Loucy (cell line): ENCODE measurements around the gene BUB1B.
"Not testable (repeated sequence)": the region's sequence is repeated elsewhere in the genome, so short reads cannot be mapped to it uniquely, and the experiment has no call there.

ENCODE experiments used
- H2AFZ ChIP-seq: fragments of 200-600 bp; sonication (generic); 2 replicates; pipeline ENCODE4 v1.6.0; 2016; ENCODE audit warnings: antibody characterized with exemption, mild to moderate bottlenecking, low read length, moderate library complexity
- H3F3A ChIP-seq: fragments of 200-600 bp; 2 replicates; pipeline ENCODE4 v1.6.0; 2016; ENCODE audit warnings: antibody characterized with exemption, low read depth, mild to moderate bottlenecking
- H3K27me3 ChIP-seq: fragments of 200-600 bp; sonication (generic); 2 replicates; pipeline ENCODE4 v1.6.1; 2014; ENCODE audit warnings: low read length, mild to moderate bottlenecking; ENCODE audit not compliant: insufficient read depth, poor library complexity, severe bottlenecking
- H3K36me3 ChIP-seq: fragments of 200-600 bp; sonication (generic); 2 replicates; pipeline ENCODE4 v1.6.1; 2016; ENCODE audit warnings: low read length; ENCODE audit not compliant: insufficient read depth
- H3K4me1 ChIP-seq: fragments of 200-600 bp; sonication (generic); 2 replicates; pipeline ENCODE4 v1.5.1; 2014; ENCODE audit warnings: low read length, mild to moderate bottlenecking; ENCODE audit not compliant: insufficient read depth, poor library complexity, severe bottlenecking
- H3K4me2 ChIP-seq: fragments of 200-600 bp; sonication (generic); 2 replicates; pipeline ENCODE4 v1.6.0; 2014; ENCODE audit warnings: antibody characterized with exemption, low read length, low read depth, mild to moderate bottlenecking; ENCODE audit not compliant: poor library complexity, severe bottlenecking
- H3K4me3 ChIP-seq: fragments of 200-600 bp; sonication (generic); 2 replicates; pipeline ENCODE4 v1.5.1; 2014; ENCODE audit warnings: low read length, mild to moderate bottlenecking, mixed read lengths; ENCODE audit not compliant: poor library complexity, severe bottlenecking
- H3K79me2 ChIP-seq: fragments of 200-600 bp; sonication (generic); 2 replicates; pipeline ENCODE4 v1.6.1; 2014; ENCODE audit warnings: low read length; ENCODE audit not compliant: insufficient read depth
- H3K9ac ChIP-seq: fragments of 200-600 bp; sonication (generic); 2 replicates; pipeline ENCODE4 v1.6.0; 2014; ENCODE audit warnings: mild to moderate bottlenecking, low read depth, low read length, moderate library complexity; ENCODE audit not compliant: poor library complexity, severe bottlenecking
- H3K9me2 ChIP-seq: fragments of 200-600 bp; sonication (generic); replicated peaks from 2 replicates; pipeline ENCODE4 v1.6.1; 2016; ENCODE audit warnings: low read depth, low read length, mixed read lengths
- H3K9me3 ChIP-seq: fragments of 200-600 bp; sonication (generic); 2 replicates; pipeline ENCODE4 v1.6.1; 2014; ENCODE audit warnings: mild to moderate bottlenecking, antibody characterized with exemption, low read length, low read depth; ENCODE audit not compliant: insufficient read depth
- H4K20me1 ChIP-seq: fragments of 200-600 bp; sonication (generic); 2 replicates; pipeline ENCODE4 v1.6.0; 2014; ENCODE audit warnings: antibody characterized with exemption, low read length, mild to moderate bottlenecking; ENCODE audit not compliant: insufficient read depth, poor library complexity, severe bottlenecking
- CTCF ChIP-seq: fragments of 200-600 bp; sonication (generic); conservative IDR thresholded peaks from 2 replicates; pipeline ENCODE4 v1.5.1; 2014; ENCODE audit warnings: mild to moderate bottlenecking, antibody characterized with exemption, low read length
- EZH2phosphoT487 ChIP-seq: fragments of 200-600 bp; IDR thresholded peaks from 2 replicates; pipeline ENCODE4 v1.6.1; 2018; ENCODE audit warnings: antibody characterized with exemption, mild to moderate bottlenecking, moderate library complexity, borderline replicate concordance

BUB1B gene

DNA sequence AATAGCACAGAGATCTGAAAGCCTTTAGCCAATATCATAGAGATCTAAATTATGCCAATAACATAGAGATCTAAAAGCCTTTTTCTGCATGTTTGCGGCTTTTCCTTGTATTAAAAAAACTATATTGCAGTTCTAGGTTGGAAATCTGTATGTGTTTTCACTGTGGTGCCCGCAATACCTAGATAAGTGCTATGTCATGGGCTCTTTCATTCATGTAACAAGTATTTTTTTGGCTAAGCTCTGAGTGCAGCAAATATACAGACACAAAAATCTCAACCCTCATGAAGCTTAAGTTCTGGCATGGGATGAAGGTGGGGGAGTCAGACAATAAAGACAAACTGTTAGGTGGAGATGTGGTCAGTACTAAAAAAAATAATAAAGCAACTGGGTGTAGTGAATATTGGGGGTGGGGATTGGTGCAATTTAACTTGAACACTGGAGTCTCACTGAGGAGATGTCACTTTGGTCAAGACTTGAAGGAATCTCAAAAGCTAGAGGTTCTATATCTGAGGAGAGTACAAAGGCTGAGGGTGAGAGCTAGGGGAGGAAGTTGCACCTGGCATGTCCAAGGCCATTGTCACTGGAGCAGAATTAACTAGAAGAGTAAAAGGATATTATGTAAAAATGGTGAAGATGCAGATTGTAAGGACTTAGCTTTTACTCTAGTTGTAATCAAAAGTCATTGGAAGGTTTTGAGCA lies 973 bp downstream of the BUB1B start:
- no peaks in the 10 kb centered on the region for H3K9me3 ChIP-seq
- peak overlapping the region; percentile 97 for H3K4me2 ChIP-seq
- peaks cover 21% of the 10 kb centered on the region for H3K36me3 ChIP-seq
- TF ChIP-seq CTCF (no peak), EZH2phosphoT487 (no peak)
- H2AFZ ChIP-seq, result no peak overlapping the region
- no peaks in the 10 kb centered on the region for H3K27me3 ChIP-seq
- H3K9me2 ChIP-seq, result no peaks in the 10 kb centered on the region
- H3K4me3 ChIP-seq, result peak overlapping the region; percentile 95
- H4K20me1 ChIP-seq, result peaks cover 31% of the 10 kb centered on the region
- H3K79me2 ChIP-seq, result peaks cover 60% of the 10 kb centered on the region
- H3K4me1 ChIP-seq, result peaks cover 39% of the 10 kb centered on the region
- H3F3A ChIP-seq, result no peaks in the 10 kb centered on the region
- peak overlapping the region; percentile 95 for H3K9ac ChIP-seq

DNA sequence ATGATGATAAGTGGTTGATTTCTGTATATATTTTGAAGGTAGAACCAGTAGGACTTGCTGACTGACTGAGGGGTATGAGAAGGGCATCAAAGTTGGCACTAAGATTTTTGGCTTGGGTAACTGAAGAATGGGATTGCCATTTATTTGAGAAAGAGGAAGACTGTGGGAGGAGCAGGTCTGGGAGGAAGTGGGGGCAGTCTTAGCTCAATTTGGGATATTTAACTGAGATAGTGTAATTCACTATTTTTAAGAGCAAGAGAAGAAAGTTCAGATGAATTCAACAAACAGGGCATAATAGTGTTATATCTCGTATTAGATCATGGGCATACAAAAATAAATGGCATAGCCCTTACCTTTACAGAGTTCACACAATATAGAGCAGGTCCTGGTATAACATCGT lies 1.7 kb downstream of the BUB1B start:
- Histone ChIP-seq H3K4me3 (peak overlapping the region; percentile 95), H3K4me2 (peak overlapping the region; percentile 97), H3K9me3 (no peaks in the 10 kb centered on the region), H3K27me3 (no peaks in the 10 kb centered on the region), H2AFZ (no peak overlapping the region), H3K79me2 (peaks cover 67% of the 10 kb centered on the region), H3K9me2 (no peaks in the 10 kb centered on the region), H3K9ac (peak overlapping the region; percentile 95), H3F3A (no peaks in the 10 kb centered on the region), H4K20me1 (peaks cover 36% of the 10 kb centered on the region), H3K36me3 (peaks cover 25% of the 10 kb centered on the region), H3K4me1 (peaks cover 43% of the 10 kb centered on the region)
- TF ChIP-seq CTCF (no peak), EZH2phosphoT487 (no peak)

GRCh38 chr15:40163657-40164416 lies 3.0 kb downstream of the BUB1B start:
- no peak overlapping the region for H2AFZ ChIP-seq
- no peaks in the 10 kb centered on the region for H3K27me3 ChIP-seq
- peaks cover 37% of the 10 kb centered on the region for H3K36me3 ChIP-seq
- H3K4me3 ChIP-seq, result peak overlapping the region; percentile 95
- peaks cover 52% of the 10 kb centered on the region for H3K4me1 ChIP-seq
- TF ChIP-seq EZH2phosphoT487, result no peak
- no peak for TF ChIP-seq CTCF
- H3K9ac ChIP-seq, result peak overlapping the region; percentile 95
- H3K4me2 ChIP-seq, result peak overlapping the region; percentile 97
- H3K9me3 ChIP-seq, result no peaks in the 10 kb centered on the region
- no peaks in the 10 kb centered on the region for H3F3A ChIP-seq
- H3K9me2 ChIP-seq, result no peaks in the 10 kb centered on the region
- H3K79me2 ChIP-seq, result peaks cover 80% of the 10 kb centered on the region
- peaks cover 44% of the 10 kb centered on the region for H4K20me1 ChIP-seq

DNA sequence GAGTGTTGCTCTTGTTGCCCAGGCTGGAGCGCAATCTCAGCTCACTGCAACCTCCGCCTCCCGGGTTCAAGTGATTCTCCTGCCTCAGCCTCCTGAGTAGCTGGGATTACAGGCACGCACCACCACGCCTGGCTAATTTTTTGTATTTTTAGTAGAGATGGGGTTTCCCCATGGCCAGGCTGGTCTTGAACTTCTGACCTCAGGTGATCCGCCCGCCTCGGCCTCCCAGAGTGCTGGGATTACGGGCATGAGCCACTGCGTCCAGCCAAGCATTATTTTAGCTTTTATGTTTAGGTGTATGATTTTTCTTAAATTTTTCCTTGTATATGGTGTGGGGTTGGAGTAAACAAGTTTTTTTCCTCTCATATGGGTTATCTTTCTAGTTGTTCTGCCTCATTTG lies 6.5 kb downstream of the BUB1B start:
- H3K9me2 ChIP-seq, H3K9ac ChIP-seq, H3K27me3 ChIP-seq, H3F3A ChIP-seq, H2AFZ ChIP-seq, H3K9me3 ChIP-seq: not testable (repeated sequence)
- Histone ChIP-seq H3K4me2 (peak overlapping the region; percentile 97), H4K20me1 (peaks cover 39% of the 10 kb centered on the region), H3K36me3 (peaks cover 64% of the 10 kb centered on the region), H3K79me2 (peaks cover 86% of the 10 kb centered on the region), H3K4me1 (peaks cover 51% of the 10 kb centered on the region), H3K4me3 (peak overlapping the region; percentile 48)
